ENCODE results near the gene PSMB2. TPM values are rescaled to one million over a fixed set of nuclear protein-coding genes. Genes with fewer than 3 reads are reported as not detected.
A peak's percentile ranks its signal among the peaks of the same experiment; 100 is the strongest.

PSMB2 gene
- total RNA-seq, 1 experiment from 2014 or later: 39.1 TPM

DNA sequence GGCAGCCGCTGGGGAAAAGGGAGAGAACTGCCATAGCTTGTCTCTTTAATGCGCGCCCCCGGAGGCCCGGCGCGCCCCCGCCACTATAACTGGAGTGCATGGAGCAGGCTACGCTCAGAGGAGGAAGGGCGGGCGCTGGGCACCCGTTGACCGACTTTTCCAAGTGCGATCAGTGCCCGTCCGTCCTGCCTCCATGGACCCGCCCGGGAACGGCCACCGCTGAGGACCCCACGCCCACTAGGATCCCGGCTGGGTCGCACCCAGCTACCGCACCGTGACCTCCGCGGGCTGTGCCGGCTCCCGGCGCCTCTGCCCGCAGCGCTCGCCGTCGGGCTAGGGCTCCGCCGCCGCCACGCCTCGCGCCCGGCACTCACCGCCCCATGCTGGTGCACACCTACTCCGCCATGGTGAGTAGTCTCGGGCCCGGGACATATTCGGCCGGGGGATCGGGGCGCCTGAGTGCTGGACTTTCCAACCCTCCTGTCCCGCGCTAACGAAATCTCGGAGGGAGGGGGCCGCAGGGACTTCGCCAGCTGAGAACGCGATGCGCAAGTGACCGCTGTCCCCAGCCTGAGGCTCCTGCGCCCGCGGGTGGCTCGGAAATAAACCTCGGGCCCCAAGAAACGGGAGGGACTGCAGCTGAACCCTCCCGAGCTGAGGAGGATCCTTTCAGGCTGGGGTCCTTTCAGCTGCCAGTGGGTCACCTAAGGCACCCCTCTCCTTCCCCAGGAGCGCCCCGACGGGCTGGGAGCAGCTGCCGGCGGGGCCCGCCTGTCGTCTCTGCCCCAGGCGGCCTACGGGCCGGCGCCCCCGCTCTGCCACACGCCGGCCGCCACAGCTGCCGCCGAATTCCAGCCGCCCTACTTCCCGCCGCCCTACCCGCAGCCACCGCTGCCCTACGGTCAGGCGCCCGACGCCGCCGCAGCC, 67.9 kb downstream of the PSMB2 start, which contains the start of gene TFAP2E:
TSS of gene TFAP2E (plus strand) at position 117 of the 927 bp plus-strand sequence. CDS start at position 381, 264 bp downstream.
- DNase-seq (ENCODE audit: low spot score): peak; percentile 53

DNA sequence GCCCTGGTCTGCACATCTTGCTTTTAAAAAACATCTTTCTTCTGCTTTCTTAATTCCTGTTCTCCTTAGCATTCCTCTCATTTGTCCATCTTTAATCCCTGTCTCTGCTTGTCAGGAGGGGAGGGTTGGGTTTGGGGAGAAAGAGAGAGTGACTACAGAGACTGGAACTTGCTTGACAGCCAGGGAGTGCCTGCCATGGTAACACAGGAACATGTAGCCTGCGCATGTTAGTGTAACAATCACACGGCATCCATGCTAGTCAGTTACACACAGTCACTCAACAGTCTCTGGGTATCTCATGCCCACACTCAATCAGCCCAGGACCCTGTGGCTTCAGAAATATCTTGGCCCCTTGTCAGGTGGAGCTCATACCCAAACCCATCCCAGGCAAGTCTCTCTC, 69.0 kb downstream of the PSMB2 start:
- no peak for DNase-seq (ENCODE audit: low spot score)

DNA sequence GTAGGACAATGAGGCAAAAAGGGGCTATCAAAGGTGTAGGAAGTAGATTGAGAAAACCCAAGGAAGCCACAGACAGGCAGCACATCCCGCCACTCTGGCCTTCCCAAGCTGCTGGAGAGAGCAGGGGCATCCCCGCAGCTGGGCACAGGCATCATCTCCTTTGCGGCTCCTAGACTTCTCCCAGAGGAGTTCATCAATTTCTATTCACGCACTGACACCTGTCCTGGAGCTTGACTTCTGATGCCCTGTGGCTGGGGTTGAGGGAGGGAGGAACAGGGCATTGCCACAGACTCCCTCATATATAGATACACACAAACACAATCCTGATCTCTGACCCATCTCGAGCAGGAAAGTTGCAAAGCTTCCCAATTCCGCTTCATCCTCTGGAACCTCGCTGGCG, 70.1 kb downstream of the PSMB2 start:
- no peak for DNase-seq (ENCODE audit: low spot score)

DNA sequence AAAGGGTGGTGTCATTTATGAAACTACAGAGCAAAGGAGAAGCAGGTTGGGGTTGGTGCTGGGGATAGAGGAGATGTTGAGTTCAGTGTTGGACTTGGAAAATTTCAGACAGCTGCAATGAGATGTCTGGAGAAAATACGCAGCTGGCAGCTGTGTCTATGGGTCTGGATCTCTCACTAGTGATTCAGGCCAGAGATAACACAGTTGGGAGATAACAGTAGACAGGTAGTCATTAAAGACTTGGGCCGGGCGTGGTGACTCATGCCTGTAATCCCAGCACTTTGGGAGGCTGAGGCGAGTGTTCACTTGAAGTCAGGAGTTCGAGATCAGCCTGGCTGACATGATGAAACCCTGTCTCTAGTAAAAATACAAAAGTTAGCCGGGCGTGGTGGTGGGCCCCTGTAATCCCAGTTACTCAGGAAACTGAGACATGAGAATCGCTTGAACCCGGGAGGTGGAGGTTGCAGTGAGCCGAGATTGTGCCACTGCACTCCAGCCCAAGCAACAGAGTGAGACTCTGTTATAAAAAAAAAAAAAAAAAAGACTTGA, 70.7 kb downstream of the PSMB2 start:
- no peak for DNase-seq (ENCODE audit: low spot score)

DNA sequence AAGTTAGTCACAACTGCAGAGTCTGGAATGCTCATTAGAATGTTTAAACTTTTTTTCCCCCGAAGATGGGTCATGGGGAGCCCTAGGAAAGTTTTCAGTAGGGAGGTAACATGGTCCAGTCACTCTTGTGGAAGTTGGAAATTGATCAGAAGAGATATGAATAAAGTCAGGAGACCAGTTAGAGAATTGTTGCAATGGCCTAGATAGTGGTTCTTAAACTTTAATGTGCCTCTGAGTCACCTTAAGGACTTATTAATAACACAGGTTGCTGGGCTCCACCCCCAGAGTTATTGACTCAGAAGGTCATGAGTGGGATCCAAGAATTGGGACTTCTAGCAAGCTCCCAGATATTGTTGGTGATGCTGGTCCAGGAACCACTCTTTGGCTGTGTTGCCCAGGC, 71.4 kb downstream of the PSMB2 start:
- DNase-seq (ENCODE audit: low spot score): no peak

DNA sequence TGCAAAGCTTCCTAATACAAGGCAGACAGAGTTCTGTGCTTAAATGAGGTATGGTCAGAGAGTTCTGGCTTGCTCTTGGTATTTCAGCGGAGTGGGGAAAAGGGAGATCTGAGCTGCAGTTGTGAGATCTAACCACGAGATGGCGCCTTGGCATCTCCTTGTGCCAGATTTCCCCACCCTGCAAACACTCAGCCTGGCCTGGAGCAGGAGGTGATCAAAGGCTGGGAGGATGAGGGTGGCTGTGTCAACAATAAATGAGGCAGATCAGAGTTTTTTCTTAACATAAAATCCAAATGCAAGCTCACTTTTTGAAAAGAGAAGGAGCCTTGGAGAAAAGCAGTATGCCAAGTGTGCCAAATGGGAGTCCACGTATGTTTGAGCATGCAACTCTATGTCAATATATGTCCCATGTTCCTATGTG, 72.3 kb downstream of the PSMB2 start:
- DNase-seq (ENCODE audit: low spot score): peak; percentile 92

DNA sequence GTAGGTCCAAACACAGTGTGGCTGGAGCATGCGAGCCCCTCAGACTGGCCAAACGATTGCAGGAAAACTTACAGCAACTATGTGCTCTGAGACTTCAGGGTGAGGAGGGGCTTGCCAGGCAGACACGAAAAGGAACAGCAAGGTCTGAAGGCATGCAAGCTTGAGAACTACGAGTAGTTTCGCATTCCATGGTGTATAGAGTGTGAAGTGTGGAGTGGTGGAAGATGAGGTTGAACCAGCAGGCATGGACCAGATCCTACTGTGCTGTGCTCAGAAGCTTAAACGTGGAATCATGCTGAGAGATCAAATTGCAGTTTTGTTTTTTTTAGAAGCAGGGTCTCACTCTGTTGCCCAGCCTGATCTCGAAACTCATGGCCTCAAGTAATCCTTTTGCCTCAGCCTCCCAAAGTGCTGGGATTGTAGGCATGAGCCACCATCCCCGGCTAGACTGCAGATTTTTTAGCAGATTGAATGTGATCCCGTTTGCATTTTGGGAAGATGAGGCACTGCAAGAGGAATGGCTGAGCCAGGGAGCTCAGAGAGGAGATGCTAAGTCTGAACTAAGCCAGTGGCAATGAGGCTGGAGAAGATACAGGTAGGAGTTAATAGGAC, 73.3 kb downstream of the PSMB2 start:
- DNase-seq (ENCODE audit: low spot score): no peak

DNA sequence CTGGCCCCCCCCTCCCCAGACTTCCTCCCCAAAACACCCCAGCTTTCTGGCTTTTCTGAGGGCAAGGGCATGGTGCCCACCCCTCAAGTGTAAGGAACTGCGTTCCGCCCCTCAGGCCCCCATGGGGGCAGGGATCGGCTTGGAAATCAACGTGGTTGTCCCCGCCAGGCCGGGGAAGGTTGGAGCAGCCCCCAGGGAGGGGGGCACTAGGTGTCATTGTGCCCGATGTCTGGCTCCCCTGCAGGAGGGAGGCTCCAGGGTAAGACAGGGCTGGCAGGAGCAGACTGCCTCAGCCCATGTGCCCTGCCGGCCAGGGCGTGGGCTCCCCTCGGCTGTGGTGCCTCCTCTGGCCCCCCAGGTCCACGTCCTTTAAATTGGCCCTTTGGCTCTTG, 75.6 kb downstream of the PSMB2 start:
- DNase-seq (ENCODE audit: low spot score): no peak

DNA sequence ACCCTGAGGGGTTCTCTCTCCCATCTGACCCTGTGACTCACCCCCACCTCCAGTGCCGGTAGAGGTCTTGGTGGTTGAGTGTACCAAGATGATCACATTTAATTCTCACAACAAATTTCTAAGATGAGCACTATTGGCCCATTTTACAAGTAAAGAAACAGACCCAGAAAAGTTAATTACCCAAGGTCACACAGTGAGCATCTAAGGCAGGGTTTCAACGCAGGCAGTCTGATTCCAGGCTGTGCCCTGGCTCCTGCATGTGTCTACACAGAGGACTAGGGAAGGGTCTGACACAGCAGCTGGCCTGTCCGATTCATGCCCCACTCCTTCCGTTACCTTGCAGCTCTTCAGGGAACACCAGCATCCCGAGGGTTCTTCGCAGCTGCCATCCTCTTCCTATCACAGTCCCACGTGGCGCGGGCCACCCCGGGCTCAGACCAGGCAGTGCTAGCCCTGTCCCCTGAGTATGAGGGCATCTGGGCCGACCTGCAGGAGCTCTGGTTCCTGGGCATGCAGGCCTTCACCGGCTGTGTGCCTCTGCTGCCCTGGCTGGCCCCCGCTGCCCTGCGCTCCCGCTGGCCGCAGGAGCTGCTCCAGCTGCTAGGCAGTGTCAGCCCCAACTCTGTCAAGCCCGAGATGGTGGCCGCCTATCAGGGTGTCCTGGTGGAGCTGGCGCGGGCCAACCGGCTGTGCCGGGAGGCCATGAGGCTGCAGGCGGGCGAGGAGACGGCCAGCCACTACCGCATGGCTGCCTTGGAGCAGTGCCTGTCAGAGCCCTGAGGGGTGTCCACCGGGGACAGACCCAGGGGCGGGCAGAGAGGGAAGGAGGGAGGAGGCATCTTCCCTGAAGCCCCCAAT, 76.2 kb downstream of the PSMB2 start:
- DNase-seq (ENCODE audit: low spot score): no peak

DNA sequence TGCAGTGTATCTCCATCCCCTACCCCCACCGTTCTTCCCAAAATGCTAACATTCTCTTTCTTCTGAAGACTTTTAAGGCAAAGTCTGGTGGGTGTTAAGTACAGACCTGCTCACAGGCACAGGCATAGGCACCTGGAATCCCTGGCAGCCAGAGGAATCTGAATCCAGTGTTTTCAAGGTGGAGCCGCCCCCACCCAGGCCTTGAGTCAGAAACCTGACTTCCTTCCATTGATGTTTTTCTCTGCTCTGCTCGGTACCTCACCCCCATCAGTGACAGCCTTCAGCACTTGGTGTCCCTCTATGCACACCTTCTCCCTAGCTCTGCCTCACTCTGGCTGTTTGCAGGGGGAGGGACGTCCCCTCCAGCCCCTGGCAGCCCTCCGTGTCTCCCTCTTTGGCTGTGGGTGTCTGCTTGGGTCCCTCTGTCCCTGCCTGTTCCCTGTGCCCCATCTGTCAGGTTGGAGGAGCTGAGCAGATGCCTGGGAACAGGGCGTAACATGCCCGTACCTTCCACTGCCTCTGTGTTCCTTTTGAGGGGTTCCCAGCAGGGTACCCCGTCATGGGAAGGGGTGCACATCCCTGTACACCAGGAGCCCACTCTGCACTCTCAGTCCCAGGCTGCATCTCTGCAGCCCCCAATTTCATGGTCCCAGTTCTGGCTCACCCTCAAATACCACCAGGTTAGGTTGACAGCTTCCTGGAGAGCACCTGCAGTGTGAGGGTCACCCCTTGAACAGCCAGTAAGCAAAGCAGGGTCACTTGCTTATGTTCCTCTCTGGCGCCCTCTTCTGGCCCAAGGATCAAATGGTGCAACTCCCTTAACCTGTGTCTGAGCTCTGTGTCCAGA, 77.1 kb downstream of the PSMB2 start:
- peak; percentile 86 for DNase-seq (ENCODE audit: low spot score)

DNA sequence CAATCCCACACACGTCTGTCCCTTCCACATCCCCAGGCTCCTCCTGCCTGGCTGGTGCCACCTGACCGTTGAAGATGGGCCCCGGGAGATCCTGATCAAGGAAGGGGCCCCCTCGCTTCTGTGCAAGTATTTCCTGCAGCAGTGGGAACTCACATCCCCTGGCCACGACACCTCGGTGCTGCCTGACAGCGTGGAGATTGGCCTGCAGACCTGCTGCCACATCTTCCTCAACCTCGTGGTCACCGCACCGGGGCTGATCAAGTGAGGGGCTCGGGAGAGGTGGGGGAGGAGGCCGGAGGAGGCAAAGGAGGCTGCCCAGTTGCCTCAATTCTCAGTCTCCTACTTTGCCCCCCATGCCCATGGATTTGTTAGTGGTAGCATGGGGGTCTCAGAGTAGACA, 78.2 kb downstream of the PSMB2 start:
- no peak for DNase-seq (ENCODE audit: low spot score)

DNA sequence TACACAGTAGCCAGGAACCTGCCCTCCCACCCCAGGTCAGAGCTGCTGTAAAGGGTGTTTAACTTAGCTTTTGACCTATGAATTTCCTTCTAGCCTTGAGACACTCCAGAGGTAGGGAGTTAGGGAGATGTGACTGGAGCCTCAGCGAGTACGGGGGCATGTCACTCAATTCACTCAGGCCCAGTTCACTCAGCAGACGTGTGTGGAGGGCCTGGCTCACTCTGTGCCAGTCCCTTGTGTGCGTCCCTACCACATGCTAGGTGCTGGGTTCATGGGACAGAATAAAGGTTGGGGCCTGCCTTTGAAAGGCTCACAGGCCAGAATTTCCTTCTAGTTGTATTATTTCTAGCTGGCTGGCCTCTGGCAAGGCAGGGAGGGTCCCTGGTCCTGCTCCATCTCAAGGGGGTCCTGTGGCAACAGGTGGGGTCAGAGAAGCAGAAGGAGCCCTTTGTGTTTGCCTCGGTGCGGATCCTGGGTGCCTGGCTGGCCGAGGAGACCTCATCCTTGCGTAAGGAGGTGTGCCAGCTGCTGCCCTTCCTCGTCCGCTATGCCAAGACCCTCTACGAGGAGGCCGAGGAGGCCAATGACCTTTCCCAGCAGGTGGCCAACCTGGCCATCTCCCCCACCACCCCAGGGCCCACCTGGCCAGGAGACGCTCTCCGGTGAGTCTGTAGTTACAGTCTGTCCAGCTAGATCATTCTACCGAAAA, 79.2 kb downstream of the PSMB2 start:
- DNase-seq (ENCODE audit: low spot score): no peak

DNA sequence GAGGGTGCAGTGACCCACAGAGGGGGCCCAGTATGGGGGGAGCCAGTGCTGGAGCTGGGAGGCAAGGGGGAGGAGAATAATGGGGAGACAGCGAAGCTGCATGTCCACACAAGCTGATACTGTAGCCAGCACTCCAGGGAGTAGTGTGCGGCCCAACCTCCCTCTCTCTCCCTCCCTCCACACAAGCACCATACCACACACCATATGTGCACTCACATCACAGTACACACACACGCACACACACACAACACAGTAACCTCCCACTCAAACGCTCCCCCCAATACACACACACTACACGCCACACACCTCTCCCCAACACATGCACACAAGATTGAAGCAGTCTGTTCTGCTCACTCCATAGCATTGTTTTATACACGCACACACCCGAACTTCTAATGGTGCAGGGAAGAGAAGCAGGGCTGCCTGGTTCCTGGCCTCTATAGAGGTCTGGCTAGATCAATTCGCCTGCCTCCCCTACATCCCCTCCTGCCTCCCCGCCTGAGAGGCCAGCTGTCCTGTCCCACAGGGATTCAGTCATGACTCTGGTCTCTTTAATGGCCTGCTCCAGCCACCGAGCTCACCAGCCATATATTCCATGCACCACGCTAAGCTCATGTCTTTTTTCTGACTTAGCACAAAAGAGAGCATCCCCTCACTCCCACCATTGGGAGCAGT, 79.9 kb downstream of the PSMB2 start:
- DNase-seq (ENCODE audit: low spot score): no peak

DNA sequence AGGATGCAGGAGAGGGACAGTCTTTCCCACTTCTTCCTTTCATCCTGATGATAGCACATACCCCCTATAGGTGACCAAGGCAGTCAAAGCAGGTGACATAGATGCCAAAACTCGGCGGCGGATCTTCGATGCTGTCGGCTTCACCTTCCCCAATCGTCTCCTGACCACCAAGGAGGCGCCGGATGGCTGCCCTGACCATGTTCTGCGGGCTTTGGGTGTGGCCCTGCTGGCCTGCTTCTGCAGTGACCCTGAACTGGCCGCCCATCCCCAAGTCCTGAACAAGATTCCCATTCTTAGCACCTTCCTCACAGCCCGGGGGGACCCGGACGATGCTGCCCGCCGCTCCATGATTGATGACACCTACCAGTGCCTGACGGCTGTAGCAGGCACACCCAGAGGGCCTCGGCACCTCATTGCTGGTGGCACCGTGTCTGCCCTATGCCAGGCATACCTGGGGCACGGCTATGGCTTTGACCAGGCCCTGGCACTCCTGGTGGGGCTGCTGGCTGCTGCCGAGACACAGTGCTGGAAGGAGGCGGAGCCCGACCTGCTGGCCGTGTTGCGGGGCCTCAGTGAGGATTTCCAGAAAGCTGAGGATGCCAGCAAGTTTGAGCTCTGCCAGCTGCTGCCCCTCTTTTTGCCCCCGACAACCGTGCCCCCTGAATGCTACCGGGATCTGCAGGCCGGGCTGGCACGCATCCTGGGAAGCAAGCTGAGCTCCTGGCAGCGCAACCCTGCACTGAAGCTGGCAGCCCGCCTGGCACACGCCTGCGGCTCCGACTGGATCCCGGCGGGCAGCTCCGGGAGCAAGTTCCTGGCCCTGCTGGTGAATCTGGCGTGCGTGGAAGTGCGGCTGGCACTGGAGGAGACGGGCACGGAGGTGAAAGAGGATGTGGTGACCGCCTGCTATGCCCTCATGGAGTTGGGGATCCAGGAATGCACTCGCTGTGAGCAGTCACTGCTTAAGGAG, 80.8 kb downstream of the PSMB2 start:
- no peak for DNase-seq (ENCODE audit: low spot score)

DNA sequence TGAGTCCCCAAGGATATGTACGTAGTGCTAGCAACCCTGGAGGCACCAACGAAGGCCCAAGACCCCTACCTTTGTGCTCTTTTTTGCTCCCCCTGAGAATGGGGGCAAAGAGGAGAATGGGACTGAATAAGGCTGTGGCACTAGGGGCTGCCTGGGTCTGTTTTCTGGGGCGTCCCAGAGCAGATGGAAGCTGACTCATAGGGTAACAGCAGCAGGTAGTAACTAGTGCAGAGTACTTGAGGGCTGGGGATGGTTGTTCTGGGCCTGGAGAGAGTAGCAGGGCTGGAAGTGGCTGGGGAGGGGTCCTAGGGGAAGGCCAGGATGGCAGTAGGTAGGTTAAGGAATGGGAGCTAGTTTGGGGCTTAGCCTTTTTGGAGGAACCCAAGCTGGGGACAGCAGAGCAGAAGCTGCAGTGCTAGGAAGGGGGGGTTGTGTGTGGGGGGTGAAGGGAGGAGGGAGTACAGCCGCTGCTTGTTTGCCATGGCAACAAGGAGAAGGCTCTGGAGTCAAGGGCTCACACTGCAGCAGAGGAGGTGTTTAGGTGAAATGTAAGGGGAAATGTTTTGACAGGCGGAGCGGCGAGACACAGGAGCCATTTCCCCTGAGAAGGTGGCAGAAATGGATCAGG, 81.9 kb downstream of the PSMB2 start:
- DNase-seq (ENCODE audit: low spot score): no peak

DNA sequence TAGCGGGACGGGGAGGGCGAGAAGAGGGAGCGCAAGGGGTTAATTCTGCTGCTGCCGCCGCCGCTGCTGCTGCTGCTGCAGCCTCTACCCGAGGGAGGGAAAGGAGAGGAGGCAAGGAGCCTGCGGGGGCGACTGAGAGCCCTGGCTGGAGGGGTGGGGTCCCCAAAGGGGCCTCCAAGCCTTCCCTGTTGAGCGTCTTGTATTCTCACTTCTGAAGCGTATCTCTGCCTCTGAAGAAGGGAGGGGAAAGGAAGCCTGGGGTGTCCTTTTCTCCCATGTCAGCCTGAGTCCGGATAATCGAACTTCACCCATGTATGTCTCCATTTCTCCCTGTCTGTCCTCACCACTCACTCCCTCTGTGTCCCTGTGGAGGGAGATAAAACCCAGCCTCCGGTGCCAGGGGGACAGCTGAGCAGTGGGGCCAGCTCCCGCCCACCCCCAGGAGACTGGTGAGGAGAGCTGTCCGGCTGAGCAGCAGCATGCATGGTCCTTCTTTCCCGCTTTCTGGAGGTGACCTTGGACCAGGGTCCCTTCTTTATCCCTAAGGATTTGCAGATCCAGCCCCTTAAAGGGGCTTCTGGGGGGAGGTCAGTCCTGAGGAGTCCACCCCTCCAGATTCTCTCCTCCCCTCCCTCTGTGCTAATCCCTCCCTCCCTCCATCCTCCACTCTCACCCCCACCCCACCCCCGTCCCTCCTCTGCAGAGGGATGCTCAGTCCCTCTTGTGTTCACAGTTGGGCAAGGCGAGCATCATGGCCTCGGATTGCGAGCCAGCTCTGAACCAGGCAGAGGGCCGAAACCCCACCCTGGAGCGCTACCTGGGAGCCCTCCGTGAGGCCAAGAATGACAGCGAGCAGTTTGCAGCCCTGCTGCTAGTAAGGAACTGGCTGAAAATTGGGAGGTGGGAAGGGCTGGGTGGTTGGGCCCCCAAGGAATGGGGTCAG, 82.7 kb downstream of the PSMB2 start:
- no peak for DNase-seq (ENCODE audit: low spot score)
